Measurements from ENCODE around the gene MMP23B. TPM values are rescaled to one million over a fixed set of nuclear protein-coding genes. Genes with fewer than 3 reads are reported as not detected.
"Not testable (repeated sequence)": the region's sequence is repeated elsewhere in the genome, so short reads cannot be mapped to it uniquely, and the experiment has no call there.

The MMP23B gene
- 4.1 TPM for total RNA-seq
- polyA plus RNA-seq, result 2.7 TPM
- long read RNA-seq, donor 1, result 0 reads
- long read RNA-seq, donor 2, partial matches to known transcripts, result 0 of 4 reads
- long read RNA-seq, donor 2, other reads (novel, unspliced or antisense), result 0 of 4 reads
- long read RNA-seq, donor 3, result 0 reads
- long read RNA-seq, donor 4, partial matches to known transcripts, result 129 of 137 reads
- long read RNA-seq, donor 4, other reads (novel, unspliced or antisense), result 7 of 137 reads
- long read RNA-seq, donor 5, partial matches to known transcripts, result 0 of 3 reads
- long read RNA-seq, donor 5, other reads (novel, unspliced or antisense), result 0 of 3 reads
- long read RNA-seq, donor 6, partial matches to known transcripts, result 115 of 116 reads
- long read RNA-seq, donor 6, other reads (novel, unspliced or antisense), result 0 of 116 reads
- long read RNA-seq, donor 7, result 0 reads
- long read RNA-seq, donor 8, partial matches to known transcripts, result 0 of 1 reads
- long read RNA-seq, donor 8, other reads (novel, unspliced or antisense), result 0 of 1 reads
- long read RNA-seq, donor 9, partial matches to known transcripts, result 0 of 1 reads
- long read RNA-seq, donor 9, other reads (novel, unspliced or antisense), result 0 of 1 reads
- long read RNA-seq, donor 10, partial matches to known transcripts, result 0 of 1 reads
- long read RNA-seq, donor 10, other reads (novel, unspliced or antisense), result 0 of 1 reads

GRCh38 chr1:1631782-1632420, at the start of gene MMP23B:
Gene MMP23B (plus strand): TSS chr1:1632173. CDS start chr1:1632219, 46 bp downstream.
- peaks cover 12 to 36% of the 10 kb centered on the region in 2 donors for H3K4me1 ChIP-seq (ENCODE audit: control insufficient read depth in 2 of 2, insufficient read depth in 2 of 2, low read length in 2 of 2)
- peak in 1 of 9 donors; percentile 18 for DNase-seq (ENCODE audit: low read depth in 6 of 9, low spot score in 9 of 9)
- H3K27me3 ChIP-seq (ENCODE audit: control insufficient read depth in 2 of 2, insufficient read depth in 1 of 2, low read length in 1 of 2), result peaks cover 16 to 21% of the 10 kb centered on the region in 2 donors
- peak within 1 kb of the TSS in 1 of 2 donors; percentile 25 for H3K27ac ChIP-seq (ENCODE audit: low read depth in 1 of 2, low read length in 1 of 2)
- no peaks in the 10 kb centered on the region for H3K9me3 ChIP-seq (ENCODE audit: control insufficient read depth in 2 of 2, insufficient read depth in 1 of 2, low read length in 1 of 2)
- H3K4me3 ChIP-seq (ENCODE audit: low read length in 2 of 2), result peak within 1 kb of the TSS in 1 of 2 donors; percentile 65
- WGBS, result 7% methylated on average over 48 of the region's 48 CpGs
- H3K36me3 ChIP-seq (ENCODE audit: control insufficient read depth in 2 of 2, insufficient read depth in 2 of 2, low read length in 1 of 2), result peaks cover 11 to 22% of the 10 kb centered on the region in 2 donors

GRCh38 chr1:1582585-1583346, 49.2 kb upstream of the MMP23B start:
- Histone ChIP-seq H3K27ac (ENCODE audit: low read depth in 1 of 2, low read length in 1 of 2) (no peak overlapping the region), H3K27me3 (ENCODE audit: control insufficient read depth in 2 of 2, insufficient read depth in 1 of 2, low read length in 1 of 2) (peaks cover 2 to 66% of the 10 kb centered on the region in 2 donors), H3K4me1 (ENCODE audit: control insufficient read depth in 2 of 2, insufficient read depth in 2 of 2, low read length in 2 of 2) (no peaks in the 10 kb centered on the region), H3K9me3 (ENCODE audit: control insufficient read depth in 2 of 2, insufficient read depth in 1 of 2, low read length in 1 of 2) (no peaks in the 10 kb centered on the region), H3K4me3 (ENCODE audit: low read length in 2 of 2) (no peak overlapping the region), H3K36me3 (ENCODE audit: control insufficient read depth in 2 of 2, insufficient read depth in 2 of 2, low read length in 1 of 2) (no peaks in the 10 kb centered on the region)
- 85% methylated on average over 9 of the region's 9 CpGs for WGBS
- no peak for DNase-seq (ENCODE audit: low read depth in 6 of 9, low spot score in 9 of 9)

- H3K4me3 ChIP-seq (ENCODE audit: low read length in 2 of 2), result no peak overlapping the region
- no peak overlapping the region for H3K27ac ChIP-seq (ENCODE audit: low read depth in 1 of 2, low read length in 1 of 2)
- H3K36me3 ChIP-seq (ENCODE audit: control insufficient read depth in 2 of 2, insufficient read depth in 2 of 2, low read length in 1 of 2), result no peaks in the 10 kb centered on the region
- H3K4me1 ChIP-seq (ENCODE audit: control insufficient read depth in 2 of 2, insufficient read depth in 2 of 2, low read length in 2 of 2), result no peaks in the 10 kb centered on the region
- no peaks in the 10 kb centered on the region for H3K9me3 ChIP-seq (ENCODE audit: control insufficient read depth in 2 of 2, insufficient read depth in 1 of 2, low read length in 1 of 2)
- DNase-seq (ENCODE audit: low read depth in 6 of 9, low spot score in 9 of 9), result no peak
- H3K27me3 ChIP-seq (ENCODE audit: control insufficient read depth in 2 of 2, insufficient read depth in 1 of 2, low read length in 1 of 2), result peaks cover 2 to 59% of the 10 kb centered on the region in 2 donors
- WGBS, result 91% methylated on average over 23 of the region's 23 CpGs
Observed at GRCh38 chr1:1583347-1584010, 48.5 kb upstream of the MMP23B start.

- Histone ChIP-seq H3K9me3 (ENCODE audit: control insufficient read depth in 2 of 2, insufficient read depth in 1 of 2, low read length in 1 of 2) (no peaks in the 10 kb centered on the region), H3K36me3 (ENCODE audit: control insufficient read depth in 2 of 2, insufficient read depth in 2 of 2, low read length in 1 of 2) (no peaks in the 10 kb centered on the region), H3K27me3 (ENCODE audit: control insufficient read depth in 2 of 2, insufficient read depth in 1 of 2, low read length in 1 of 2) (peaks cover 0 to 38% of the 10 kb centered on the region in 2 donors), H3K4me3 (ENCODE audit: low read length in 2 of 2) (no peak overlapping the region), H3K27ac (ENCODE audit: low read depth in 1 of 2, low read length in 1 of 2) (no peak overlapping the region), H3K4me1 (ENCODE audit: control insufficient read depth in 2 of 2, insufficient read depth in 2 of 2, low read length in 2 of 2) (no peaks in the 10 kb centered on the region)
- no peak for DNase-seq (ENCODE audit: low read depth in 6 of 9, low spot score in 9 of 9)
- WGBS, result 96% methylated on average over 13 of the region's 13 CpGs
Observed at GRCh38 chr1:1591452-1591851, 40.5 kb upstream of the MMP23B start.

GRCh38 chr1:1593834-1594601, 38.0 kb upstream of the MMP23B start:
- H3K9me3 ChIP-seq (ENCODE audit: control insufficient read depth in 2 of 2, insufficient read depth in 1 of 2, low read length in 1 of 2), result no peaks in the 10 kb centered on the region
- H3K27ac ChIP-seq (ENCODE audit: low read depth in 1 of 2, low read length in 1 of 2), result no peak overlapping the region
- no peaks in the 10 kb centered on the region for H3K4me1 ChIP-seq (ENCODE audit: control insufficient read depth in 2 of 2, insufficient read depth in 2 of 2, low read length in 2 of 2)
- H3K27me3 ChIP-seq (ENCODE audit: control insufficient read depth in 2 of 2, insufficient read depth in 1 of 2, low read length in 1 of 2), result peaks cover 21 to 55% of the 10 kb centered on the region in 2 donors
- no peak overlapping the region for H3K4me3 ChIP-seq (ENCODE audit: low read length in 2 of 2)
- no peaks in the 10 kb centered on the region for H3K36me3 ChIP-seq (ENCODE audit: control insufficient read depth in 2 of 2, insufficient read depth in 2 of 2, low read length in 1 of 2)
- WGBS, result 93% methylated on average over 24 of the region's 24 CpGs
- DNase-seq (ENCODE audit: low read depth in 6 of 9, low spot score in 9 of 9), result no peak

- H3K27me3 ChIP-seq (ENCODE audit: control insufficient read depth in 2 of 2, insufficient read depth in 1 of 2, low read length in 1 of 2), result peaks cover 28 to 58% of the 10 kb centered on the region in 2 donors
- H3K36me3 ChIP-seq (ENCODE audit: control insufficient read depth in 2 of 2, insufficient read depth in 2 of 2, low read length in 1 of 2), result no peaks in the 10 kb centered on the region
- 84% methylated on average over 10 of the region's 10 CpGs for WGBS
- no peak overlapping the region for H3K27ac ChIP-seq (ENCODE audit: low read depth in 1 of 2, low read length in 1 of 2)
- no peak for DNase-seq (ENCODE audit: low read depth in 6 of 9, low spot score in 9 of 9)
- H3K9me3 ChIP-seq (ENCODE audit: control insufficient read depth in 2 of 2, insufficient read depth in 1 of 2, low read length in 1 of 2), result no peaks in the 10 kb centered on the region
- no peak overlapping the region for H3K4me3 ChIP-seq (ENCODE audit: low read length in 2 of 2)
- H3K4me1 ChIP-seq (ENCODE audit: control insufficient read depth in 2 of 2, insufficient read depth in 2 of 2, low read length in 2 of 2), result peaks cover 0 to 6% of the 10 kb centered on the region in 2 donors
Observed at GRCh38 chr1:1594602-1595260, 37.2 kb upstream of the MMP23B start.

GRCh38 chr1:1595341-1595740, 36.6 kb upstream of the MMP23B start:
- 90% methylated on average over 2 of the region's 2 CpGs for WGBS
- H3K27ac ChIP-seq (ENCODE audit: low read depth in 1 of 2, low read length in 1 of 2); H3K4me1 ChIP-seq (ENCODE audit: control insufficient read depth in 2 of 2, insufficient read depth in 2 of 2, low read length in 2 of 2); H3K36me3 ChIP-seq (ENCODE audit: control insufficient read depth in 2 of 2, insufficient read depth in 2 of 2, low read length in 1 of 2); DNase-seq (ENCODE audit: low read depth in 6 of 9, low spot score in 9 of 9); H3K9me3 ChIP-seq (ENCODE audit: control insufficient read depth in 2 of 2, insufficient read depth in 1 of 2, low read length in 1 of 2); H3K4me3 ChIP-seq (ENCODE audit: low read length in 2 of 2): not testable (repeated sequence)
- peaks cover 34 to 60% of the 10 kb centered on the region in 2 donors for H3K27me3 ChIP-seq (ENCODE audit: control insufficient read depth in 2 of 2, insufficient read depth in 1 of 2, low read length in 1 of 2)
